IPS-20b (cell line): ENCODE measurements around the gene USP53.

ENCODE experiments used
- H3K27ac ChIP-seq: one replicate; pipeline ENCODE4 v1.5.1; 2013; ENCODE audit warnings: low read length
- H3K27me3 ChIP-seq: 2 replicates; pipeline ENCODE4 v1.6.1; 2013; ENCODE audit warnings: mild to moderate bottlenecking, low read length, inconsistent platforms; ENCODE audit not compliant: insufficient read depth
- H3K36me3 ChIP-seq: 2 replicates; pipeline ENCODE4 v1.6.1; 2013; ENCODE audit warnings: low read depth, mild to moderate bottlenecking, inconsistent platforms, low read length, moderate library complexity; ENCODE audit not compliant: insufficient read depth
- H3K4me1 ChIP-seq: 2 replicates; pipeline ENCODE4 v1.6.1; 2013; ENCODE audit warnings: mild to moderate bottlenecking, control low read depth, inconsistent platforms, low read length, moderate library complexity; ENCODE audit not compliant: insufficient read depth
- H3K4me3 ChIP-seq: 2 replicates; pipeline ENCODE4 v1.5.1; 2013; ENCODE audit warnings: mild to moderate bottlenecking, low read length, inconsistent platforms
- H3K9ac ChIP-seq: 2 replicates; pipeline ENCODE4 v1.6.1; 2013; ENCODE audit warnings: low read depth, mild to moderate bottlenecking, inconsistent platforms, low read length, moderate library complexity
- H3K9me3 ChIP-seq: 2 replicates; pipeline ENCODE4 v1.6.1; 2013; ENCODE audit warnings: mild to moderate bottlenecking, low read depth, low read length, inconsistent platforms; ENCODE audit not compliant: insufficient read depth

The USP53 gene

GRCh38 chr4:119229908-119230687, 17.6 kb downstream of the USP53 start:
- Histone ChIP-seq H3K27me3 (no peaks in the 10 kb centered on the region), H3K4me1 (no peaks in the 10 kb centered on the region), H3K36me3 (no peaks in the 10 kb centered on the region), H3K27ac (no peak overlapping the region), H3K9ac (no peak overlapping the region), H3K4me3 (no peak overlapping the region), H3K9me3 (no peaks in the 10 kb centered on the region)

DNA sequence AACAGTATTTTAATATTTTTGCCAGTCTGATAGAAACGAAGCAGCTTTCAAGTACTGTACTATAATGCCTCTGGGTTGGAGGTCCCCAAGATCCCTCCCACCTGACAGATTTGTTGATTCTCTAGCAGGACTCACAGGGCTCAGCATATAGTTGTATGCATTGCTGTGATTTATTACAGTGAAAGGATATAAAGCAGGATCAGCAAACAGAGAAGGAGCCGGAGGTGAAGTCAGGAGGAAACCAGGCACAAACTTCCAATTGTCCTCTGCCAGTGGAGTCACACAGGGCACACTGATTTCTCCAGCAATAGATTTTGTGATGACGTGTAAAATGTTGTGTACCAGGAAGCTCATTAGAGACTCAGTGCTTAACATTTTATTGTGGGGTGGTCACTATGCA, 19.0 kb downstream of the USP53 start:
- Histone ChIP-seq H3K9ac (no peak overlapping the region), H3K27ac (no peak overlapping the region), H3K27me3 (no peaks in the 10 kb centered on the region), H3K4me1 (no peaks in the 10 kb centered on the region), H3K9me3 (no peaks in the 10 kb centered on the region), H3K36me3 (no peaks in the 10 kb centered on the region; the same call in 1 of the 2 replicates), H3K4me3 (no peak overlapping the region)

- no peaks in the 10 kb centered on the region for H3K4me1 ChIP-seq
- H3K9me3 ChIP-seq = no peaks in the 10 kb centered on the region
- H3K9ac ChIP-seq = no peak overlapping the region
- no peaks in the 10 kb centered on the region; the same call in 1 of the 2 replicates for H3K36me3 ChIP-seq
- no peak overlapping the region for H3K4me3 ChIP-seq
- no peaks in the 10 kb centered on the region for H3K27me3 ChIP-seq
- no peak overlapping the region for H3K27ac ChIP-seq
These were observed 19.8 kb downstream of the USP53 start for GRCh38 chr4:119232286-119232685.

- H3K4me1 ChIP-seq = peaks cover 7% of the 10 kb centered on the region
- no peaks in the 10 kb centered on the region; the same call in 1 of the 2 replicates for H3K36me3 ChIP-seq
- no peak overlapping the region for H3K4me3 ChIP-seq
- no peak overlapping the region for H3K9ac ChIP-seq
- no peaks in the 10 kb centered on the region for H3K9me3 ChIP-seq
- H3K27ac ChIP-seq = no peak overlapping the region
- H3K27me3 ChIP-seq = no peaks in the 10 kb centered on the region
These were observed 20.7 kb downstream of the USP53 start for GRCh38 chr4:119233191-119233590.

GRCh38 chr4:119233750-119234149, 21.2 kb downstream of the USP53 start:
- Histone ChIP-seq H3K36me3 (no peaks in the 10 kb centered on the region; the same call in 1 of the 2 replicates), H3K9ac (no peak overlapping the region), H3K9me3 (no peaks in the 10 kb centered on the region), H3K27ac (no peak overlapping the region), H3K27me3 (no peaks in the 10 kb centered on the region), H3K4me3 (no peak overlapping the region), H3K4me1 (peaks cover 10% of the 10 kb centered on the region)

- Histone ChIP-seq H3K36me3 (peaks cover 6% of the 10 kb centered on the region), H3K4me3 (no peak overlapping the region), H3K27me3 (no peaks in the 10 kb centered on the region), H3K4me1 (peaks cover 28% of the 10 kb centered on the region), H3K9ac (no peak overlapping the region), H3K9me3 (no peaks in the 10 kb centered on the region), H3K27ac (no peak overlapping the region)
These were observed 24.7 kb downstream of the USP53 start for GRCh38 chr4:119237201-119237600.

DNA sequence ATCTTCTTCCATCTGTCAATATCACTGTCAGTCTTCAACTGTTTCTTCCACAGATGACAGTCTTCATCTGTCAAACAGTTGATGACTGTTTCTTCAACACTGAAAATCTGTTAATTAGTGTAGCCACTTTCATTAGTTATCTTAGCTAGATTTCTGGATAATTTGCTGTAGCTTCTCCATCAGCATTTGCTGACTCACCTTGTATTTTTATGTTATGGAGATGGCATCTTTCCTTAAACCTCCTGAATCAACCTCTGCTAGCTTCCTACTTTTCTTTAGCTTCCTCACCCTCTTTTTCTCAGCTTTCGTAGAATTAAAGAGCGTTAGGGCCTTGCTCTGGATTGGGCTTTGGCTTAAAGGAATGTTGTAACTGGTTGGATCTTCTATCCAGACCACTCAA, 25.1 kb downstream of the USP53 start:
- Histone ChIP-seq H3K4me3 (no peak overlapping the region), H3K27ac (no peak overlapping the region), H3K9me3 (no peaks in the 10 kb centered on the region), H3K9ac (no peak overlapping the region), H3K27me3 (no peaks in the 10 kb centered on the region), H3K4me1 (peaks cover 30% of the 10 kb centered on the region), H3K36me3 (peaks cover 6% of the 10 kb centered on the region)

DNA sequence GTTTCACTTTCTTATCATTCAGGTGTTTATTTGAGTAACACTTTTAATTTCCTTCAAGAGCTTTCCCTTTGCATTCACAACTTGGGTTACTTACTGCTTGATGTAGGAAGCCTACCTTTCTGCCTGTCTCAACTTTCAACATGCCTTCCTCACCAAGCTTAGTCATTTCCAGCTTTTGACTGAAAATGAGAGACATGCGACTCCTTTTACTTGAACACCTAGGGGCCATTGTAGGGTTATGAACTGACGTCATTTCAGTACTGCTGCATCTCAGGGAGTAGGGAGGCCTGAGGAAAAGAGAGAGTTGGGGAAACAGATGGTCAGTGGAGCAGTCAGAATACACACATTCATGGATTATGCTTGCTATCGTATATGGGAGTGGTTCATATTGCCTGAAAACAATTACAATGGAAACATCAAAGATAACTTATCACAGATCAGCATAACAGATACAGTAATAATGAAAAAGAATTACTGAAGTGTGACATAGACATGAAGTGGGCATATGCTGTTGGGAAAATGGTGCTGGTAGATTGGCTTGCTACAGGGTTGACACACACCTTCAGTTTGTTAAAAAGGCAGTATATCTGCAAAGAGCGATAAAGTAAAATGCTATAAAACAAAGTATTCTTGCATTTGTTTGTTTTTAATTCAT, 25.7 kb downstream of the USP53 start:
- Histone ChIP-seq H3K27me3 (no peaks in the 10 kb centered on the region), H3K4me1 (peaks cover 30% of the 10 kb centered on the region), H3K9me3 (no peaks in the 10 kb centered on the region), H3K36me3 (peaks cover 6% of the 10 kb centered on the region), H3K27ac (no peak overlapping the region), H3K9ac (no peak overlapping the region), H3K4me3 (no peak overlapping the region)

- Histone ChIP-seq H3K9me3 (no peaks in the 10 kb centered on the region), H3K36me3 (peaks cover 6% of the 10 kb centered on the region), H3K9ac (no peak overlapping the region), H3K27ac (no peak overlapping the region), H3K4me3 (no peak overlapping the region), H3K27me3 (no peaks in the 10 kb centered on the region), H3K4me1 (peaks cover 30% of the 10 kb centered on the region)
These were observed 27.6 kb downstream of the USP53 start for GRCh38 chr4:119240128-119240527.

DNA sequence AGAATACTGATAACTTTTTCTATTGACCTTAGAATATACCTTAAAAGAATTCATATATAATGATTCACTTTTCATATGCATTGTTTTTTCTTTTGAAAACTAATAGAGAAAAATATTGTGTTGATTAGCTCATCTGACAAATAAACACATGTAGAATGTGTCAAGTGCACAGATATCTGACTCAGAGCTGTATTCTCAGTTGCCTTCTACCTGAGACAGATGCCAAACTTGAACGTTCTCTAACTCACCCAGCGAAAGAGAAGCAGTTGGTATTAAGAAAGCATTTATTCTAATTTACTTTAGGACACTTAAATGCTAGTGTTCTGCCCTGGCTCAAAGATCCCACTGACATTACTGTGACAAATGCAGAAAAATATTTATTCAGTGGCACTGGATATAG, 28.1 kb downstream of the USP53 start:
- Histone ChIP-seq H3K9ac (no peak overlapping the region), H3K9me3 (no peaks in the 10 kb centered on the region), H3K4me3 (no peak overlapping the region), H3K27me3 (no peaks in the 10 kb centered on the region), H3K4me1 (peaks cover 30% of the 10 kb centered on the region), H3K27ac (no peak overlapping the region), H3K36me3 (peaks cover 7% of the 10 kb centered on the region)

GRCh38 chr4:119242417-119242816, 29.9 kb downstream of the USP53 start:
- Histone ChIP-seq H3K9me3 (no peaks in the 10 kb centered on the region), H3K36me3 (peaks cover 25% of the 10 kb centered on the region), H3K27me3 (no peaks in the 10 kb centered on the region)

DNA sequence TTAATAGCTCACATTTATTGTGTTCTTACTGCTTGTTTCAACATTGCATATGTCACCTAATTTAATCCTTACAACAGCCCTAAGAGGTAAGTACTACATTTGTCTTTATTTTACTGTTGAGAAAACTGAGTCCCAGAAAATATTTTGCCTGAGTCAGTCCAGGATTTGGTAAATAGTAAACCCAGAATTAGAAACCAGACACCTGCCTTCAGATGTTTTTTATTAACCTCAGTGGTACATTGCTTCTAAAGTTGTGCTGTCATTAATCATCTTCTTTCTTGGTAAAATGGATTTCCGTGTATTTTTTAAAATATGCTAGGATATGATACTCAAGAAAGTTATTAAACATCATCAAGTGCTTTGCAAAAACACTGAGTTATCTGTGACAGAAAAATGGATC, 31.4 kb downstream of the USP53 start:
- Histone ChIP-seq H3K36me3 (peaks cover 29% of the 10 kb centered on the region), H3K4me1 (peaks cover 20% of the 10 kb centered on the region)

More at GRCh38 chr4:119242417-119242816, 29.9 kb downstream of the USP53 start:
- no peak overlapping the region for H3K9ac ChIP-seq
- H3K4me1 ChIP-seq = peaks cover 30% of the 10 kb centered on the region
- H3K27ac ChIP-seq = no peak overlapping the region
- H3K4me3 ChIP-seq = no peak overlapping the region

More for the DNA sequence above, 31.4 kb downstream of the USP53 start:
- Histone ChIP-seq H3K9me3 (no peaks in the 10 kb centered on the region), H3K9ac (no peak overlapping the region), H3K27ac (no peak overlapping the region), H3K27me3 (no peaks in the 10 kb centered on the region), H3K4me3 (no peak overlapping the region)
